Liver (tissue), 9 donors: Measurements from ENCODE around the gene GRK3. TPM values are rescaled to one million over a fixed set of nuclear protein-coding genes. Genes with fewer than 3 reads are reported as not detected.

Experiments used
- DNase-seq: peaks from one replicate; pipeline ENCODE4 v3.0.0-alpha.2; 2017; ENCODE audit warnings: low spot score
- H3K27ac ChIP-seq, 2 donors: one replicate each; pipeline ENCODE4 v1.7.0; 2013; ENCODE audit warnings: inconsistent platforms in 2 of 2, low read length in 2 of 2, control low read depth in 1 of 2, low read depth in 1 of 2, mild to moderate bottlenecking in 1 of 2
- H3K27me3 ChIP-seq, 4 donors: one replicate each; pipeline versions ENCODE4 v1.6.1 to v1.7.0; 2013; ENCODE audit warnings: low read length in 3 of 4, inconsistent platforms in 1 of 4, mild to moderate bottlenecking in 1 of 4, moderate library complexity in 1 of 4; ENCODE audit not compliant: control insufficient read depth in 4 of 4, insufficient read depth in 4 of 4
- H3K36me3 ChIP-seq, 4 donors: one replicate each; pipeline versions ENCODE4 v1.6.1 to v1.7.0; 2013; ENCODE audit warnings: low read length in 3 of 4, mild to moderate bottlenecking in 3 of 4, low read depth in 1 of 4, moderate library complexity in 1 of 4; ENCODE audit not compliant: control insufficient read depth in 4 of 4, insufficient read depth in 3 of 4
- H3K4me1 ChIP-seq, 4 donors: one replicate each; pipeline versions ENCODE4 v1.6.1 to v1.7.0; 2013; ENCODE audit warnings: low read length in 3 of 4, mild to moderate bottlenecking in 3 of 4, moderate library complexity in 1 of 4; ENCODE audit not compliant: control insufficient read depth in 4 of 4, insufficient read depth in 4 of 4
- H3K4me3 ChIP-seq, 3 donors: one replicate each; pipeline versions ENCODE4 v1.6.1 to v1.7.0; 2013; ENCODE audit warnings: low read length in 3 of 3, control low read depth in 1 of 3, low read depth in 1 of 3, mild to moderate bottlenecking in 1 of 3
- H3K9ac ChIP-seq, 2 donors: one replicate each; pipeline ENCODE4 v1.7.0; 2013; ENCODE audit warnings: low read length in 2 of 2, mild to moderate bottlenecking in 2 of 2, moderate library complexity in 2 of 2, control low read depth in 1 of 2, low read depth in 1 of 2
- H3K9me3 ChIP-seq, 4 donors: one replicate each; pipeline versions ENCODE4 v1.6.1 to v1.7.0; 2013; ENCODE audit warnings: low read length in 3 of 4; ENCODE audit not compliant: control insufficient read depth in 4 of 4
- CTCF ChIP-seq: fragments of 150-350 bp; IDR thresholded peaks from 2 replicates; pipeline ENCODE4 v1.5.1; 2017; ENCODE audit warnings: improper control_type of control experiment, low read depth, low read length; ENCODE audit not compliant: missing input control
- EGR1 ChIP-seq, 2 donors: IDR thresholded peaks; 2 replicates each; pipeline ENCODE4 v1.6.1; 2016 to 2018; ENCODE audit warnings: antibody characterized with exemption in 2 of 2, low read depth in 2 of 2
- FOXA1 ChIP-seq: IDR thresholded peaks from 2 replicates; pipeline ENCODE4 v1.6.1; 2016; ENCODE audit warnings: antibody characterized with exemption
- FOXA2 ChIP-seq: IDR thresholded peaks from 2 replicates; pipeline ENCODE4 v1.6.1; 2016; ENCODE audit warnings: antibody characterized with exemption
- GABPA ChIP-seq, 2 donors: IDR thresholded peaks in 1 of 2; conservative IDR thresholded peaks in 1 of 2; 2 replicates each; pipeline ENCODE4 v1.6.1; 2016; ENCODE audit warnings: antibody characterized with exemption in 2 of 2, mild to moderate bottlenecking in 1 of 2, moderate library complexity in 1 of 2
- HNF4A ChIP-seq, 2 donors: conservative IDR thresholded peaks; 2 replicates each; pipeline ENCODE4 v1.6.1; 2016; ENCODE audit warnings: antibody characterized with exemption in 2 of 2, mild to moderate bottlenecking in 2 of 2
- HNF4G ChIP-seq: IDR thresholded peaks from 2 replicates; pipeline ENCODE4 v1.6.1; 2016; ENCODE audit warnings: antibody characterized with exemption
- JUND ChIP-seq, 2 donors: IDR thresholded peaks; 2 replicates each; pipeline ENCODE4 v1.6.1; 2016; ENCODE audit warnings: antibody characterized with exemption in 2 of 2
- NR2F2 ChIP-seq: IDR thresholded peaks from 2 replicates; pipeline ENCODE4 v1.6.1; 2016; ENCODE audit warnings: antibody characterized with exemption
- RAD21 ChIP-seq, 2 donors: IDR thresholded peaks; 2 replicates each; pipeline ENCODE4 v1.6.1; 2016; ENCODE audit warnings: antibody characterized with exemption in 2 of 2, mild to moderate bottlenecking in 2 of 2
- RXRA ChIP-seq, 2 donors: IDR thresholded peaks; 2 replicates each; pipeline ENCODE4 v1.6.1; 2017 to 2018; ENCODE audit warnings: antibody characterized with exemption in 2 of 2, mild to moderate bottlenecking in 1 of 2
- SP1 ChIP-seq: IDR thresholded peaks from 2 replicates; pipeline ENCODE4 v1.6.1; 2018; ENCODE audit warnings: antibody characterized with exemption, mild to moderate bottlenecking
- TAF1 ChIP-seq: conservative IDR thresholded peaks from 2 replicates; pipeline ENCODE4 v1.6.1; 2016; ENCODE audit warnings: antibody characterized with exemption, mild to moderate bottlenecking
- YY1 ChIP-seq: IDR thresholded peaks from 2 replicates; pipeline ENCODE4 v1.6.1; 2016; ENCODE audit warnings: antibody characterized with exemption, mild to moderate bottlenecking
- ZBTB33 ChIP-seq: IDR thresholded peaks from 2 replicates; pipeline ENCODE4 v1.6.1; 2016; ENCODE audit warnings: antibody characterized with exemption
- WGBS: extraction: QIAGEN DNeasy Blood & Tissue Kit; methylation state at CpG from one replicate; pipeline ENCODE4 v1.1.7; 2013; 5-methylcytosine and 5-hydroxymethylcytosine counted together
- polyA plus RNA-seq, 2 donors: library from polyadenylated mRNA; stranded (reverse) in 1 of 2; unstranded in 1 of 2; fragments of 200-250 nt in 1 of 2; fragments of >200 nt in 1 of 2; fragmentation: Nextera tagmentation in 1 of 2; extraction: Ambion mirVana in 1 of 2; gene quantifications; one replicate each; pipeline versions ENCODE4 v1.2.1 to v1.2.3, GENCODE V29; 2013 to 2015
- total RNA-seq, 2 donors: library from RNA; depleted of rRNA; stranded (reverse); fragments of >200 nt; gene quantifications; one replicate each; pipeline ENCODE4 v1.2.3, GENCODE V29; 2014
- TF ChIP-seq, protein P1 (sequence below): IDR thresholded peaks from 2 replicates; pipeline ENCODE4 v1.6.1; 2016; ENCODE audit warnings: antibody characterized with exemption
- TF ChIP-seq, protein P2 (sequence below): IDR thresholded peaks from 2 replicates; pipeline ENCODE4 v1.6.1; 2016; ENCODE audit warnings: antibody characterized with exemption, mild to moderate bottlenecking
- TF ChIP-seq, protein P3 (sequence below): IDR thresholded peaks from 2 replicates; pipeline ENCODE4 v1.6.1; 2016; ENCODE audit warnings: antibody characterized with exemption
- donor health status: healthy.
- donor health status: healthy.
- donor health status: healthy.
- donor health status: healthy.
- donor health status: healthy.

GRK3 gene
- total and polyA plus RNA-seq, 4 donors: 0.79 to 6.5 (median 2.4) TPM

DNA sequence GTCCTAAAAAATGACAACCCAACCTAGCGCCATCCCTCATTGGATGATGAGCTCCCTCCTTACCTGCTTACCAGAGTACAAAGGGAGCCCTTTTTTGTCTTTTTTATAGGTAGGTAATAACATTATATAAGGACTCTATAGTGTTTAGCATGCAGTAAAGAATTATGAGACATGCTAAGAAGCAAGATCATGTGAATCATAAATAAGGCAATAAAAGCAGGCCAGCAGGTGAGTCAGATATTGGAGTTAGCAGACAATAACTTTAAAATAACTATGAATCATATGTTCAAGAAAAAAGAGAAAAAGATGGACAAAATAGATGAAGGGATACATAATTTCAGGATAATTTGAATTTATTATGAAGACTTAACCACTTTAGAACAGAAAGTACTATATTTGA, 81.5 kb downstream of the GRK3 start:
- Histone ChIP-seq H3K36me3 (no peaks in the 10 kb centered on the region), H3K4me3 (no peak overlapping the region), H3K4me1 (no peaks in the 10 kb centered on the region), H3K27me3 (no peaks in the 10 kb centered on the region), H3K9me3 (no peaks in the 10 kb centered on the region), H3K27ac (no peak overlapping the region), H3K9ac (no peak overlapping the region)
- 91% methylated on average over 1 of the region's 1 CpG for WGBS
- TF ChIP-seq HNF4A (conservative IDR thresholded peaks at IDR 0.05) (no peak), RAD21 (IDR thresholded peaks at IDR 0.05) (no peak), TAF1 (no peak)
- DNase-seq: no peak

DNA sequence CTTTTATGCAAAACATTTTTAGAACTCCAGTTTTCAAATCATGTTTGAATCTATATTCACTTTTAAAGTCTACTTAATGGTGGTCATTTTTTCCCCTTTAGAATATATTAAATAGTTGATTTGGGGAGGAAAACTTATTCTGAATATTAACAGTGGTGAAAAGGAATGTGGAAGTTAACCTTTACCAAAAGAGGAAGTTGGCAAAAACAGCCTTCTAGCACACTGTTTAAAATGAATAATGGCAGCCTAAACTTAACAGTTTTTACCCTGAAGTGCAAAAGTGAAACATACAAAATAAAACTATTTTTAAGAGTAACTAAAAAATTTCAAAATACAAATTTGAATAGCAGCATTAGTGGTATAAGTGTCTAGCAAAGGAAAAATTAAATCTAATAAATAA, 86.4 kb downstream of the GRK3 start:
- TF ChIP-seq FOXA1 (no peak), TAF1 (no peak), YY1 (no peak), NR2F2 (no peak), GABPA (IDR thresholded peaks at IDR 0.05 in 1 of 2, conservative IDR thresholded peaks at IDR 0.05 in 1 of 2) (no peak), SP1 (no peak), JUND (IDR thresholded peaks at IDR 0.05) (no peak), RXRA (IDR thresholded peaks at IDR 0.05) (no peak)
- no peaks in the 10 kb centered on the region for H3K27me3 ChIP-seq
- H3K9me3 ChIP-seq: no peaks in the 10 kb centered on the region
- H3K36me3 ChIP-seq: no peaks in the 10 kb centered on the region
- no peaks in the 10 kb centered on the region for H3K4me1 ChIP-seq
- no peak overlapping the region for H3K9ac ChIP-seq
- H3K27ac ChIP-seq: no peak overlapping the region
- no peak overlapping the region for H3K4me3 ChIP-seq
- no peak for DNase-seq

DNA sequence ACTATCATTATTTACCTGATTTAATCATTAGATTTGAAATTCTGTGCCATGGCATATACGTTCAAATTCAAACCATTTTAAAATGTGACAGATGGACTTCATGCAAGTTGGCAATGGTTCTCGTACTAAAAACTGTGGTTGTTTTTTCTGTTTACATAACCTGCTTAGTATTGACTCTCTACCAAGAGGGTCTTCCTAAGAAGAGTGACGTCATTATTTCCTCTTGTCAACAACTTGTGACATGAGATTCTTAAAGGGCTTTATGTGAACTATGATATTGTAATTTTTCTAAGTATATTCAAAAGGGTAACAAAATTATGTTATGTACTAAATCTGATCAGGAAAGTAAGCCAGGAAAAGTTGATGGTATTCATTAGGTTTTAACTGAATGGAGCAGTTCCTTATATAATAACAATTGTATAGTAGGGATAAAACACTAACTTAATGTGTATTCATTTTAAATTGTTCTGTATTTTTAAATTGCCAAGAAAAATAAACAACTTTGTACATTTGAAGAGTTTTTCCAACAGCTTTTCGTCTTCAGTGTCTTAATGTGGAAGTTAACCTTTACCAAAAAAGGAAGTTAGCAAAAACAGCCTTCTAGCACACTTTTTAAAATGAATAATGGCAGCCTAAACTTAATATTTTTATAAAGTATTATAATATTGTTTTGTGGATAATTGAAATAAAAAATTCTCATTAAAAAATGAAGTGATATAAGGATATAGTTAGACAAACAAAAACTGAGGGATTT, 87.0 kb downstream of the GRK3 start:
- Histone ChIP-seq H3K27me3 (no peaks in the 10 kb centered on the region), H3K4me1 (no peaks in the 10 kb centered on the region), H3K9me3 (no peaks in the 10 kb centered on the region), H3K27ac (no peak overlapping the region), H3K4me3 (no peak overlapping the region), H3K9ac (no peak overlapping the region), H3K36me3 (no peaks in the 10 kb centered on the region)
- 56% methylated on average over 4 of the region's 4 CpGs for WGBS
- no peak for TF ChIP-seq GABPA (IDR thresholded peaks at IDR 0.05 in 1 of 2, conservative IDR thresholded peaks at IDR 0.05 in 1 of 2)
- TF ChIP-seq FOXA1: no peak
- no peak for TF ChIP-seq NR2F2
- TF ChIP-seq RAD21 (IDR thresholded peaks at IDR 0.05): no peak
- no peak for TF ChIP-seq ZBTB33
- no peak for TF ChIP-seq RXRA (IDR thresholded peaks at IDR 0.05)
- no peak for TF ChIP-seq JUND (IDR thresholded peaks at IDR 0.05)
- no peak for TF ChIP-seq YY1
- no peak for TF ChIP-seq TAF1
- no peak for TF ChIP-seq HNF4A (conservative IDR thresholded peaks at IDR 0.05)
- no peak for TF ChIP-seq EGR1 (IDR thresholded peaks at IDR 0.05; ENCODE audit: low read depth in 2 of 2)
- no peak for TF ChIP-seq HNF4G
- TF ChIP-seq FOXA2: no peak
- TF ChIP-seq, protein P1, sequence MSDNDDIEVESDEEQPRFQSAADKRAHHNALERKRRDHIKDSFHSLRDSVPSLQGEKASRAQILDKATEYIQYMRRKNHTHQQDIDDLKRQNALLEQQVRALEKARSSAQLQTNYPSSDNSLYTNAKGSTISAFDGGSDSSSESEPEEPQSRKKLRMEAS: no peak
- TF ChIP-seq SP1: no peak
- TF ChIP-seq, protein P2, sequence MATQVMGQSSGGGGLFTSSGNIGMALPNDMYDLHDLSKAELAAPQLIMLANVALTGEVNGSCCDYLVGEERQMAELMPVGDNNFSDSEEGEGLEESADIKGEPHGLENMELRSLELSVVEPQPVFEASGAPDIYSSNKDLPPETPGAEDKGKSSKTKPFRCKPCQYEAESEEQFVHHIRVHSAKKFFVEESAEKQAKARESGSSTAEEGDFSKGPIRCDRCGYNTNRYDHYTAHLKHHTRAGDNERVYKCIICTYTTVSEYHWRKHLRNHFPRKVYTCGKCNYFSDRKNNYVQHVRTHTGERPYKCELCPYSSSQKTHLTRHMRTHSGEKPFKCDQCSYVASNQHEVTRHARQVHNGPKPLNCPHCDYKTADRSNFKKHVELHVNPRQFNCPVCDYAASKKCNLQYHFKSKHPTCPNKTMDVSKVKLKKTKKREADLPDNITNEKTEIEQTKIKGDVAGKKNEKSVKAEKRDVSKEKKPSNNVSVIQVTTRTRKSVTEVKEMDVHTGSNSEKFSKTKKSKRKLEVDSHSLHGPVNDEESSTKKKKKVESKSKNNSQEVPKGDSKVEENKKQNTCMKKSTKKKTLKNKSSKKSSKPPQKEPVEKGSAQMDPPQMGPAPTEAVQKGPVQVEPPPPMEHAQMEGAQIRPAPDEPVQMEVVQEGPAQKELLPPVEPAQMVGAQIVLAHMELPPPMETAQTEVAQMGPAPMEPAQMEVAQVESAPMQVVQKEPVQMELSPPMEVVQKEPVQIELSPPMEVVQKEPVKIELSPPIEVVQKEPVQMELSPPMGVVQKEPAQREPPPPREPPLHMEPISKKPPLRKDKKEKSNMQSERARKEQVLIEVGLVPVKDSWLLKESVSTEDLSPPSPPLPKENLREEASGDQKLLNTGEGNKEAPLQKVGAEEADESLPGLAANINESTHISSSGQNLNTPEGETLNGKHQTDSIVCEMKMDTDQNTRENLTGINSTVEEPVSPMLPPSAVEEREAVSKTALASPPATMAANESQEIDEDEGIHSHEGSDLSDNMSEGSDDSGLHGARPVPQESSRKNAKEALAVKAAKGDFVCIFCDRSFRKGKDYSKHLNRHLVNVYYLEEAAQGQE: no peak
- TF ChIP-seq, protein P3, sequence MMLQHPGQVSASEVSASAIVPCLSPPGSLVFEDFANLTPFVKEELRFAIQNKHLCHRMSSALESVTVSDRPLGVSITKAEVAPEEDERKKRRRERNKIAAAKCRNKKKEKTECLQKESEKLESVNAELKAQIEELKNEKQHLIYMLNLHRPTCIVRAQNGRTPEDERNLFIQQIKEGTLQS: no peak
- no peak for TF ChIP-seq CTCF
- DNase-seq: no peak
